GM23338 (cell line): ENCODE results near the gene SYNE4.

Experiments used
- EZH2 ChIP-seq: fragments of 200-600 bp; sonication (generic); IDR thresholded peaks from one replicate; pipeline ENCODE4 v1.8.0; 2017; ENCODE audit warnings: antibody characterized with exemption, mild to moderate bottlenecking, low read depth; ENCODE audit not compliant: unreplicated experiment
- TF ChIP-seq, protein P1 (sequence below), 2 experiments: fragments of 200-600 bp in 1 of 2; sonication (generic) in 1 of 2; conservative IDR thresholded peaks; 2 replicates each; pipeline versions ENCODE4 v1.5.1 to v1.6.1; 2016 to 2017; ENCODE audit warnings: antibody characterized with exemption in 2 of 2, low read depth in 2 of 2, mild to moderate bottlenecking in 2 of 2, moderate library complexity in 1 of 2
- TF ChIP-seq, protein P2 (sequence below): IDR thresholded peaks from one replicate; pipeline ENCODE4 v1.6.1; 2018; ENCODE audit warnings: antibody characterized with exemption; ENCODE audit not compliant: unreplicated experiment

DNA sequence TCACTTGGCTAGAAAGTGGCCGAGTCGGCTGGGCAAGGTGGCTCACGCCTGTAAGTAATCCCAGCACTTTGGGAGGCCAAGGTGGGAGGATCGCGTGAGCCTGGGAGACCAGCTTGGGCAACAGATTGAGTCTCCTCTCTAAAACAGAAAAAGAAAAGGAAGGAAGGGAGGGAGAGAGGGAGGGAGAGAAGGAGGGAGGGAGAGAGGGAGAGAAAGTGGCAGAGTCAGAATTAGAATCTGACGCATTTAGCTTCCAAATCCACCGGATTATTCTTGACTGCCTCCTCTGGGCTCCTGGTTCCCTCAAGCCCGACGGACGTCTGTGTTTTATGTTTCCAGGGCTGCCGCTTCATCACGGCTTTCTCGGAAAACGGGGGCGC lies 50.0 kb downstream of the SYNE4 start:
- TF ChIP-seq, protein P1, sequence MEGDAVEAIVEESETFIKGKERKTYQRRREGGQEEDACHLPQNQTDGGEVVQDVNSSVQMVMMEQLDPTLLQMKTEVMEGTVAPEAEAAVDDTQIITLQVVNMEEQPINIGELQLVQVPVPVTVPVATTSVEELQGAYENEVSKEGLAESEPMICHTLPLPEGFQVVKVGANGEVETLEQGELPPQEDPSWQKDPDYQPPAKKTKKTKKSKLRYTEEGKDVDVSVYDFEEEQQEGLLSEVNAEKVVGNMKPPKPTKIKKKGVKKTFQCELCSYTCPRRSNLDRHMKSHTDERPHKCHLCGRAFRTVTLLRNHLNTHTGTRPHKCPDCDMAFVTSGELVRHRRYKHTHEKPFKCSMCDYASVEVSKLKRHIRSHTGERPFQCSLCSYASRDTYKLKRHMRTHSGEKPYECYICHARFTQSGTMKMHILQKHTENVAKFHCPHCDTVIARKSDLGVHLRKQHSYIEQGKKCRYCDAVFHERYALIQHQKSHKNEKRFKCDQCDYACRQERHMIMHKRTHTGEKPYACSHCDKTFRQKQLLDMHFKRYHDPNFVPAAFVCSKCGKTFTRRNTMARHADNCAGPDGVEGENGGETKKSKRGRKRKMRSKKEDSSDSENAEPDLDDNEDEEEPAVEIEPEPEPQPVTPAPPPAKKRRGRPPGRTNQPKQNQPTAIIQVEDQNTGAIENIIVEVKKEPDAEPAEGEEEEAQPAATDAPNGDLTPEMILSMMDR (conservative IDR thresholded peaks at IDR 0.05; ENCODE audit: low read depth in 2 of 2) = no peak
- TF ChIP-seq EZH2 = no peak
- TF ChIP-seq, protein P2, sequence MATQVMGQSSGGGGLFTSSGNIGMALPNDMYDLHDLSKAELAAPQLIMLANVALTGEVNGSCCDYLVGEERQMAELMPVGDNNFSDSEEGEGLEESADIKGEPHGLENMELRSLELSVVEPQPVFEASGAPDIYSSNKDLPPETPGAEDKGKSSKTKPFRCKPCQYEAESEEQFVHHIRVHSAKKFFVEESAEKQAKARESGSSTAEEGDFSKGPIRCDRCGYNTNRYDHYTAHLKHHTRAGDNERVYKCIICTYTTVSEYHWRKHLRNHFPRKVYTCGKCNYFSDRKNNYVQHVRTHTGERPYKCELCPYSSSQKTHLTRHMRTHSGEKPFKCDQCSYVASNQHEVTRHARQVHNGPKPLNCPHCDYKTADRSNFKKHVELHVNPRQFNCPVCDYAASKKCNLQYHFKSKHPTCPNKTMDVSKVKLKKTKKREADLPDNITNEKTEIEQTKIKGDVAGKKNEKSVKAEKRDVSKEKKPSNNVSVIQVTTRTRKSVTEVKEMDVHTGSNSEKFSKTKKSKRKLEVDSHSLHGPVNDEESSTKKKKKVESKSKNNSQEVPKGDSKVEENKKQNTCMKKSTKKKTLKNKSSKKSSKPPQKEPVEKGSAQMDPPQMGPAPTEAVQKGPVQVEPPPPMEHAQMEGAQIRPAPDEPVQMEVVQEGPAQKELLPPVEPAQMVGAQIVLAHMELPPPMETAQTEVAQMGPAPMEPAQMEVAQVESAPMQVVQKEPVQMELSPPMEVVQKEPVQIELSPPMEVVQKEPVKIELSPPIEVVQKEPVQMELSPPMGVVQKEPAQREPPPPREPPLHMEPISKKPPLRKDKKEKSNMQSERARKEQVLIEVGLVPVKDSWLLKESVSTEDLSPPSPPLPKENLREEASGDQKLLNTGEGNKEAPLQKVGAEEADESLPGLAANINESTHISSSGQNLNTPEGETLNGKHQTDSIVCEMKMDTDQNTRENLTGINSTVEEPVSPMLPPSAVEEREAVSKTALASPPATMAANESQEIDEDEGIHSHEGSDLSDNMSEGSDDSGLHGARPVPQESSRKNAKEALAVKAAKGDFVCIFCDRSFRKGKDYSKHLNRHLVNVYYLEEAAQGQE = no peak
